UCSD-AML1 (cell line): ENCODE measurements around the gene TGDS.
A peak's percentile ranks its signal among the peaks of the same experiment; 100 is the strongest.

Source experiments
- DNase-seq: peaks from one replicate; lab custom pipeline; 2025; ENCODE audit not compliant: unreplicated experiment; lab: John Stamatoyannopoulos, UW

Gene TGDS

GRCh38 chr13:94601446-94602431 is 5.8 kb upstream of the TGDS start, which contains the start of gene GPR180:
GPR180 (plus strand) TSS chr13:94601857; CDS start chr13:94601928, 71 bp downstream.
- peak; percentile 96 for DNase-seq

GRCh38 chr13:94599877-94600276 is 3.9 kb upstream of the TGDS start:
- DNase-seq, result no peak

GRCh38 chr13:94598281-94598680 is 2.3 kb upstream of the TGDS start:
- DNase-seq, result no peak

- no peak for DNase-seq
Observed at GRCh38 chr13:94596575-94596971, 621 bp upstream of the TGDS start.

- no peak for DNase-seq
Observed at GRCh38 chr13:94595001-94595949, 677 bp downstream of the TGDS start.

GRCh38 chr13:94590744-94591143 is 5.2 kb downstream of the TGDS start:
- no peak for DNase-seq

- DNase-seq, result no peak
Observed at GRCh38 chr13:94588541-94588940, 7.4 kb downstream of the TGDS start.

GRCh38 chr13:94586371-94586770 is 9.6 kb downstream of the TGDS start:
- no peak for DNase-seq

GRCh38 chr13:94585543-94586101 is 10.3 kb downstream of the TGDS start:
- no peak for DNase-seq

- DNase-seq, result no peak
Observed at GRCh38 chr13:94583926-94584325, 12.0 kb downstream of the TGDS start.

- DNase-seq, result no peak
Observed at GRCh38 chr13:94579063-94579462, 16.9 kb downstream of the TGDS start.

GRCh38 chr13:94569615-94570014 is 26.3 kb downstream of the TGDS start:
- DNase-seq, result no peak

GRCh38 chr13:94568443-94568842 is 27.5 kb downstream of the TGDS start:
- no peak for DNase-seq

- no peak for DNase-seq
Observed at GRCh38 chr13:94567581-94567980, 28.4 kb downstream of the TGDS start.

- no peak for DNase-seq
Observed at GRCh38 chr13:94561126-94561525, 34.8 kb downstream of the TGDS start.

GRCh38 chr13:94560116-94560515 is 35.8 kb downstream of the TGDS start:
- no peak for DNase-seq

GRCh38 chr13:94559222-94559795 is 36.6 kb downstream of the TGDS start:
- no peak for DNase-seq

- DNase-seq, result no peak
Observed at GRCh38 chr13:94558716-94559115, 37.2 kb downstream of the TGDS start.

- DNase-seq, result no peak
Observed at GRCh38 chr13:94557684-94558235, 38.2 kb downstream of the TGDS start.

GRCh38 chr13:94556621-94557020 is 39.3 kb downstream of the TGDS start:
- no peak for DNase-seq

GRCh38 chr13:94556041-94556440 is 39.9 kb downstream of the TGDS start:
- DNase-seq, result no peak
